Stimulated activated memory B cell treated with anti-CD40 and anti-IgM and Interleukin-4, amounts not matched to agents 10 μg/mL and 1 μg/mL and 100 μg/mL, for 72 hours (primary cell): ENCODE data around the gene PCSK7.
"Not testable (repeated sequence)": the region's sequence is repeated elsewhere in the genome, so short reads cannot be mapped to it uniquely, and the experiment has no call there.

Experiments used
- ATAC-seq: fragments of 150-1000 bp; cut with Tn5 transposase; 2 replicates; pipeline ENCODE4 v1.10.0; 2021
- H3K27ac Mint-ChIP-seq: one replicate; pipeline ENCODE4 v1.8.0; 2022; ENCODE audit warnings: mild to moderate bottlenecking, mixed read lengths
- H3K27me3 Mint-ChIP-seq: one replicate; pipeline ENCODE4 v1.8.0; 2022; ENCODE audit warnings: mixed read lengths
- H3K36me3 Mint-ChIP-seq: one replicate; pipeline ENCODE4 v1.8.0; 2022; ENCODE audit warnings: mixed read lengths
- H3K4me1 Mint-ChIP-seq: one replicate; pipeline ENCODE4 v1.8.0; 2022; ENCODE audit warnings: mixed read lengths
- H3K4me3 Mint-ChIP-seq: one replicate; pipeline ENCODE4 v1.8.0; 2022; ENCODE audit warnings: mild to moderate bottlenecking, moderate library complexity, mixed read lengths
- H3K9me3 Mint-ChIP-seq: one replicate; pipeline ENCODE4 v1.8.0; 2022; ENCODE audit warnings: mixed read lengths

Gene PCSK7, protein sequence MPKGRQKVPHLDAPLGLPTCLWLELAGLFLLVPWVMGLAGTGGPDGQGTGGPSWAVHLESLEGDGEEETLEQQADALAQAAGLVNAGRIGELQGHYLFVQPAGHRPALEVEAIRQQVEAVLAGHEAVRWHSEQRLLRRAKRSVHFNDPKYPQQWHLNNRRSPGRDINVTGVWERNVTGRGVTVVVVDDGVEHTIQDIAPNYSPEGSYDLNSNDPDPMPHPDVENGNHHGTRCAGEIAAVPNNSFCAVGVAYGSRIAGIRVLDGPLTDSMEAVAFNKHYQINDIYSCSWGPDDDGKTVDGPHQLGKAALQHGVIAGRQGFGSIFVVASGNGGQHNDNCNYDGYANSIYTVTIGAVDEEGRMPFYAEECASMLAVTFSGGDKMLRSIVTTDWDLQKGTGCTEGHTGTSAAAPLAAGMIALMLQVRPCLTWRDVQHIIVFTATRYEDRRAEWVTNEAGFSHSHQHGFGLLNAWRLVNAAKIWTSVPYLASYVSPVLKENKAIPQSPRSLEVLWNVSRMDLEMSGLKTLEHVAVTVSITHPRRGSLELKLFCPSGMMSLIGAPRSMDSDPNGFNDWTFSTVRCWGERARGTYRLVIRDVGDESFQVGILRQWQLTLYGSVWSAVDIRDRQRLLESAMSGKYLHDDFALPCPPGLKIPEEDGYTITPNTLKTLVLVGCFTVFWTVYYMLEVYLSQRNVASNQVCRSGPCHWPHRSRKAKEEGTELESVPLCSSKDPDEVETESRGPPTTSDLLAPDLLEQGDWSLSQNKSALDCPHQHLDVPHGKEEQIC

GRCh38 chr11:117231842-117232091, at the start of gene PCSK7:
PCSK7 (minus strand) TSS chr11:117232073; CDS start chr11:117229844, 2,229 bp downstream.
- no peaks in the 10 kb centered on the region for H3K27me3 Mint-ChIP-seq
- peak within 1 kb of the TSS; percentile 96 for H3K27ac Mint-ChIP-seq
- peaks cover 34% of the 10 kb centered on the region for H3K36me3 Mint-ChIP-seq
- peaks cover 45% of the 10 kb centered on the region for H3K4me1 Mint-ChIP-seq
- no peak for ATAC-seq
- H3K9me3 Mint-ChIP-seq = no peaks in the 10 kb centered on the region
- H3K4me3 Mint-ChIP-seq = peak within 1 kb of the TSS; percentile 94

GRCh38 chr11:117281159-117281558, 49.3 kb upstream of the PCSK7 start:
- peaks cover 55% of the 10 kb centered on the region for H3K36me3 Mint-ChIP-seq
- no peaks in the 10 kb centered on the region for H3K4me1 Mint-ChIP-seq
- H3K27ac Mint-ChIP-seq = no peak overlapping the region

GRCh38 chr11:117279711-117280376, 48.0 kb upstream of the PCSK7 start:
- H3K36me3 Mint-ChIP-seq = peaks cover 53% of the 10 kb centered on the region
- H3K27ac Mint-ChIP-seq = no peak overlapping the region
- H3K4me1 Mint-ChIP-seq = peaks cover 5% of the 10 kb centered on the region
- H3K9me3 Mint-ChIP-seq = no peaks in the 10 kb centered on the region
- H3K4me3 Mint-ChIP-seq = no peak overlapping the region
- no peak for ATAC-seq
- H3K27me3 Mint-ChIP-seq = no peaks in the 10 kb centered on the region

More at GRCh38 chr11:117281159-117281558, 49.3 kb upstream of the PCSK7 start:
- Mint-ChIP-seq H3K27me3 (no peaks in the 10 kb centered on the region), H3K4me3 (no peak overlapping the region), H3K9me3 (no peaks in the 10 kb centered on the region)
- ATAC-seq = no peak

- H3K9me3 Mint-ChIP-seq = no peaks in the 10 kb centered on the region
- H3K27ac Mint-ChIP-seq = no peak overlapping the region
- H3K4me1 Mint-ChIP-seq = peaks cover 5% of the 10 kb centered on the region
- peaks cover 58% of the 10 kb centered on the region for H3K36me3 Mint-ChIP-seq
- no peak overlapping the region for H3K4me3 Mint-ChIP-seq
- H3K27me3 Mint-ChIP-seq = no peaks in the 10 kb centered on the region
- no peak for ATAC-seq
Observed at GRCh38 chr11:117278347-117278746, 46.5 kb upstream of the PCSK7 start.

DNA sequence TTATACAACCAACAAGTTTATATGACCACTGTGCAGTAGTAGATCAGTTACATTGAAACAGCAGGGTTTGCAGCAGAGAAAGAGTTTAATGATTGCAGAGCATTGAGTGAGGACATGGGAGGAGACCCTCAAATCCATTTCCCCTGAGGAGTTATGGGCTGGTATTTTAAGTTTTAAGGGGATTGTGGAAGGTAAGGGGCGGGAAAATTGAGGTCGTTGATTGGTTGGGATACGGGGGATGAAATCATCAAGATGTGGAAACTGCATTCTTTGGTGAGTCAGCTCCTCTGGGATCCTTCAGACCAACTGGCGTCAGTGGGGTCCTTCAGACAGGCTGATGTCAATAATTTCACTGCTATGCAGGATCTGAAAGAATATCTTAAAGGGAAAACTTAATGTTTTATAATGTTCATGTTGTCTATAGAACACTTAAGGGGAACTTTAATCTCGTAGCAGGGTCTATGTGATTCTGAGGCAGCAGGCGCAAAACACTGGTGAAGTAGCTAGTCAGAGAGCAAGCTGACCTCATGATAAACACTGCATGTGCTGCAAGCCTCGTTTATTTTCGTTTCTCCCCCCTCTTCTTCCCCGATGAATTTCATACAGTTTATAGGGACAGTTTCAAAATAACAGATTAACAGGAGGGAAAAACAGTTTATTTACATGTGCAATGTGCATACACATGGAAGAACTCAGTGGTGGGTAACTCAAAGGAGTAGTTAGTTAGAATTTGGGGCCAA, 41.8 kb upstream of the PCSK7 start:
- H3K4me3 Mint-ChIP-seq = no peak overlapping the region
- ATAC-seq = no peak
- no peaks in the 10 kb centered on the region for H3K9me3 Mint-ChIP-seq
- peaks cover 5% of the 10 kb centered on the region for H3K4me1 Mint-ChIP-seq
- peaks cover 38% of the 10 kb centered on the region for H3K36me3 Mint-ChIP-seq
- H3K27ac Mint-ChIP-seq = no peak overlapping the region
- H3K27me3 Mint-ChIP-seq = no peaks in the 10 kb centered on the region

DNA sequence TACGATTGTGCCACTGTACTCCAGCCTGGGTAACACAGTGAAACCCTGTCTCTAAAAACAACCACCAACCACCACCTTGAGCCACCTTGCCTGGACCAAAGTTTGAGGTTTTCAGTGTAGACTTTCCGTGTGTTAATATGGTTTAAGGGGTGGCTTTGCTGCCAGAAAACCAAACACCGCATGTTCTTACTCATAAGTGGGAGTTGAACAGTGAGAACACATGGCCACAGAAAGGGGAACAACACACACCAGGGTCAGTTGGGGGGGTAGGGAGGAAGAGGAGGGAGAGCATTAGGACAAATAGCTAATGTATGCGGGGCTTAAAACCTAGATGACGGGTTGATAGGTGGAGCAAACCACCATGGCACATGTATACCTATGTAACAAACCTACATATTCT, 40.3 kb upstream of the PCSK7 start:
- not testable (repeated sequence) for H3K27me3 Mint-ChIP-seq, H3K4me3 Mint-ChIP-seq, H3K27ac Mint-ChIP-seq, H3K9me3 Mint-ChIP-seq, H3K4me1 Mint-ChIP-seq, ATAC-seq
- peaks cover 48% of the 10 kb centered on the region for H3K36me3 Mint-ChIP-seq

- Mint-ChIP-seq H3K27me3 (no peaks in the 10 kb centered on the region), H3K27ac (no peak overlapping the region), H3K4me1 (peaks cover 5% of the 10 kb centered on the region), H3K9me3 (no peaks in the 10 kb centered on the region), H3K4me3 (no peak overlapping the region), H3K36me3 (peaks cover 55% of the 10 kb centered on the region)
- ATAC-seq = no peak
Observed at GRCh38 chr11:117271208-117271607, 39.3 kb upstream of the PCSK7 start.

- no peaks in the 10 kb centered on the region for H3K4me1 Mint-ChIP-seq
- ATAC-seq = no peak
- no peaks in the 10 kb centered on the region for H3K9me3 Mint-ChIP-seq
- H3K36me3 Mint-ChIP-seq = peaks cover 49% of the 10 kb centered on the region
- H3K27ac Mint-ChIP-seq = no peak overlapping the region
- H3K27me3 Mint-ChIP-seq = no peaks in the 10 kb centered on the region
- no peak overlapping the region for H3K4me3 Mint-ChIP-seq
Observed at GRCh38 chr11:117269856-117270255, 38.0 kb upstream of the PCSK7 start.

DNA sequence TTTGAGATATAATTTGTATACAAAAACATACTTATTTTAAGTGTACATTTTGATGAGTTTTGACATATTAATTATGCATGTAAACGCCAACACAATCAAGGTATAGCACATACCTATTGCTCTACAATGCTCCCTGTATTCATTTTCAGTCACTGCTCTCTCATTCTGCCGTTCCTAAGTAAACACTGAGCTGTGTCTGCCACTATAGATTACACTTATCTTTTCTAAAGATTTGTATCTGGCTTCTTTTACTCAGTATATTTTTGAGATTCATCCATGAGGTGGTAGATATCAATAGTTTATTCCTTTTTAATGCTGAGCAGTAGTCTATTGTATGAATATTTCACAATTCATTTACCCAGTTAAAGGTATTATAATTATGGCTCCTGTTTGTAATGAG, 33.9 kb upstream of the PCSK7 start:
- H3K36me3 Mint-ChIP-seq = peaks cover 32% of the 10 kb centered on the region
- no peaks in the 10 kb centered on the region for H3K9me3 Mint-ChIP-seq
- H3K27ac Mint-ChIP-seq = no peak overlapping the region
- no peak overlapping the region for H3K4me3 Mint-ChIP-seq
- no peaks in the 10 kb centered on the region for H3K27me3 Mint-ChIP-seq
- ATAC-seq = no peak
- H3K4me1 Mint-ChIP-seq = no peaks in the 10 kb centered on the region

DNA sequence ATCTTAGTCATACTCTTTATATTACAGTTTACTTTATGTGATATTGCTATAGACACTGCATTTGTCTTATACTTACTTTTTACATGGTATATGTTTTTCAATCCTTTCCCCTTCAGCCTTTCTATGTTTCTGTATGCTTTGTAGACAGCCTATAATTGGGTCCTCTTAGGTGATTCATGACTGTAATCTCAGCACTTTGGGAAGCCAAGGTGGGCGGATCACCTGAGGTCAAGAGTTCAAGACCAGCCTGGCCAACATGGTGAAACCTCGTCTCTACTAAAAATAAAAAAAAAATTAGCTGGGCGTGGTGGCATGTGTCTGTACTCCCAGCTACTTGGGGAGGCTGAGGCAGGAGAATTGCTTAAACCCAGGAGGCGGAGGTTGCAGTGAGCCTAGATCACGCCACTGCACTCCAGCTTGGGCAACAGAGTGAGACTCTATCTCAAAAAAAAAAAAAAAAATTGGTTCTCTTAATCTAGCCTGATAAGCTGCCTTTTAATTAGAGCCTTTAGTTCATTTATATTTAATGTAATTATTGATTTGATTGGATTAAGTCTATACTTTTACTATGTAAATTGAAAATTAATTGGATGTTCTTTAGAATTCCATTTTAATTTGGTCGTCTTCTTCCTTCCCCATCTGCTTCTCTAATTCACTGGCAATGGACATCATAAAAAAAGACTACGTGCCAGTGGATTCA, 32.9 kb upstream of the PCSK7 start:
- H3K27me3 Mint-ChIP-seq, H3K4me3 Mint-ChIP-seq: not testable (repeated sequence)
- peaks cover 36% of the 10 kb centered on the region for H3K36me3 Mint-ChIP-seq

DNA sequence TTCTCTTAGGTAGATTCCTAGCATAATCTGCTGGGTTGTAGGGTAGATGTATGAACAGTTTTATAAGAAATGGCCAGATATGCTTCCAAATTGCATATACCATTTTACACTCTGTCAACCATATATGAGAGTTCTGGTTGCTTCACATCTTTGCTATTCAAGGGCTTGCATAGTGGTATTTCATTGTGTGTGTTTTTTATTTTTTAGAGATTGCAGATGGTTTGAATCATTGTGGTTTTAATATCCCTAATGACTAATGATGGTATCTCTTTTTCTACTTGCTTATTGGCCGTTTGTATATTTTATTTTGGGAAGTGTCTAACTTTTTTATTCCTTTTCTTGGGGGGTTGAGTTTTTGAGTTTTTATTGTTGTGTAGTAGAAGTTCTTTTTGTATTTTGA, 27.5 kb upstream of the PCSK7 start:
- H3K9me3 Mint-ChIP-seq = no peaks in the 10 kb centered on the region
- no peak for ATAC-seq
- H3K27me3 Mint-ChIP-seq = no peaks in the 10 kb centered on the region
- H3K27ac Mint-ChIP-seq = no peak overlapping the region
- H3K4me3 Mint-ChIP-seq = no peak overlapping the region
- H3K4me1 Mint-ChIP-seq = no peaks in the 10 kb centered on the region
- peaks cover 53% of the 10 kb centered on the region for H3K36me3 Mint-ChIP-seq

More for the DNA sequence above, 32.9 kb upstream of the PCSK7 start:
- ATAC-seq, H3K27ac Mint-ChIP-seq, H3K4me1 Mint-ChIP-seq, H3K9me3 Mint-ChIP-seq: not testable (repeated sequence)

DNA sequence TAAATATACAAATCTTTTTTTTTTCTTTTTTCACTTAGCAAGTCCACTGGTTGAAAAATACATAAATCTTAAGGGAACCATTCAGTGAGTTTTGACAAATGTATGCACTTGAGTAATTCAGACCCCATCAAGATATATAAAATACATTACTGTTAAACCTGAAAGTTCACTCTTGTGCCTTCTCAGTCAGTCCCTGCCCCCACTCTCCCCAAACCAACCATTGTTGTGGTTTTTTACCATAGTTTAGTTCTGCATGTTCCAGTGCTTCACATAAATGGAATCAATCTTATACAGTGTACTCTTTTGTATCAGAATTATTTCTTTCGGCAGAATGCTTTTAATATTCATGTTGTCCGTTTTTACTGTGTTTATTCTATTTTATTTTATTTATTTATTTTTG, 26.7 kb upstream of the PCSK7 start:
- Mint-ChIP-seq H3K9me3 (no peaks in the 10 kb centered on the region), H3K27ac (no peak overlapping the region), H3K36me3 (peaks cover 57% of the 10 kb centered on the region), H3K4me1 (no peaks in the 10 kb centered on the region), H3K4me3 (no peak overlapping the region), H3K27me3 (no peaks in the 10 kb centered on the region)
- ATAC-seq = no peak

DNA sequence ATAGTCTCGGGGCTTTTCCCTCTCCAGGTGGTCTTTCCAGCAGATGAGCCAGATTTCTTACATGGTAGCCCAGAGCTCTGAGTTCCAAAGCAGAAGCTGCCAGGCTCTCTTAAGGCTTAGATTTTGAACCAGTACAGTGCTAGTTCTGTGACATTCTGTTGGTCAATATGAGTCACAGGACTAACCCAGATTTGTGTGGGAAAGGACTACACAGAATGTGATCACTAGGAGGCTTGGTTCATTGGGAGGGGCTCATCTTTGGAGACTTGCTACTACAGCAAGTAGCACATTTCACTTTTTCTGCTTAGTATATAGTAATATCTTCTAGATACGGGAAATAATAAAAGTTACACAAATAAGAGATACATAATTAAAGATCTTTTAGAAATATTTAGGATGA, 24.7 kb upstream of the PCSK7 start:
- no peaks in the 10 kb centered on the region for H3K4me1 Mint-ChIP-seq
- no peak overlapping the region for H3K27ac Mint-ChIP-seq
- H3K36me3 Mint-ChIP-seq = peaks cover 59% of the 10 kb centered on the region
- no peaks in the 10 kb centered on the region for H3K9me3 Mint-ChIP-seq
- H3K27me3 Mint-ChIP-seq = no peaks in the 10 kb centered on the region
- no peak for ATAC-seq
- H3K4me3 Mint-ChIP-seq = no peak overlapping the region

DNA sequence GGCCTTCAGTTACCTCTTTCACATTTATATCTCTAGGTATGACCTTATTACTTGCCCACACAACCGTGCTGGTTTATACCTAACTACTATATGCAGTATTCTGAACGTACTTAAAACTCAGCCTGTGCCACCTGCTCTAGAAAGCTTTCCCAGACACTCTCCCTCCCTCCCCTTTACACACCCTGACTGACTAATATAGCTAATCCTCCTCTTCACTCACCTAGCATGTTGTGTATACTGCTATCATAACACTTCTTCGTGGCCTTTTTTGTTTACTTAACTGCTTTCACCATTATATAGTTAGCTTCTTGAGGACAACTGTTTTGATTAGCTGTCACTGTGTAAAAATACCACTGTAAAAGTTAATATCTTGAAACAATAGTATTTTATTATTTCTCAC, 24.1 kb upstream of the PCSK7 start:
- peaks cover 62% of the 10 kb centered on the region for H3K36me3 Mint-ChIP-seq
- ATAC-seq = no peak
- H3K27ac Mint-ChIP-seq = no peak overlapping the region
- H3K4me3 Mint-ChIP-seq = no peak overlapping the region
- no peaks in the 10 kb centered on the region for H3K4me1 Mint-ChIP-seq
- H3K9me3 Mint-ChIP-seq = no peaks in the 10 kb centered on the region
- H3K27me3 Mint-ChIP-seq = no peaks in the 10 kb centered on the region

DNA sequence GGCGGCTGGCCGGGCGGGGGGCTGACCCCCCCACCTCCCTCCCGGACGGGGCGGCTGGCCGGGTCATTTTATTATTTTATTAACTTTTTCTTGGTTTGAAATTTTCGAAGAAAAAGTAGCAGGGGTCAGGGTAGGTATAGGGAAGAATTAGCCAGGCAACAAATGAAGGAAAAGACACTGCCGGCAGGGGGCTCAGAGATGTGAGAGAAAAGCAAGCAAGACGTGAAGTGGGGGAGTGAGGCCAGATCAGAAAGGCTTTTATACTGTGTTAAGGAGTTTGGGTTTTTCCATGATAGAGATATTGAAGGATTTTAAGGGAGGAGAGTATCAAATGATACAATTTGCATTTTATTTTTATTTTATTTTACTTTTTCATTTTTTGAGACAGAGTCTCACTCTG, 19.6 kb upstream of the PCSK7 start:
- ATAC-seq = no peak
- Mint-ChIP-seq H3K36me3 (peaks cover 61% of the 10 kb centered on the region), H3K4me3 (no peak overlapping the region), H3K27ac (no peak overlapping the region), H3K27me3 (no peaks in the 10 kb centered on the region), H3K4me1 (no peaks in the 10 kb centered on the region), H3K9me3 (no peaks in the 10 kb centered on the region)
